Measurements from ENCODE around the gene LAMP5. TPM values are rescaled to one million over a fixed set of nuclear protein-coding genes. Genes with fewer than 3 reads are reported as not detected.

LAMP5 gene
- total RNA-seq, 4 donors from 2014 or later, result not detected

DNA sequence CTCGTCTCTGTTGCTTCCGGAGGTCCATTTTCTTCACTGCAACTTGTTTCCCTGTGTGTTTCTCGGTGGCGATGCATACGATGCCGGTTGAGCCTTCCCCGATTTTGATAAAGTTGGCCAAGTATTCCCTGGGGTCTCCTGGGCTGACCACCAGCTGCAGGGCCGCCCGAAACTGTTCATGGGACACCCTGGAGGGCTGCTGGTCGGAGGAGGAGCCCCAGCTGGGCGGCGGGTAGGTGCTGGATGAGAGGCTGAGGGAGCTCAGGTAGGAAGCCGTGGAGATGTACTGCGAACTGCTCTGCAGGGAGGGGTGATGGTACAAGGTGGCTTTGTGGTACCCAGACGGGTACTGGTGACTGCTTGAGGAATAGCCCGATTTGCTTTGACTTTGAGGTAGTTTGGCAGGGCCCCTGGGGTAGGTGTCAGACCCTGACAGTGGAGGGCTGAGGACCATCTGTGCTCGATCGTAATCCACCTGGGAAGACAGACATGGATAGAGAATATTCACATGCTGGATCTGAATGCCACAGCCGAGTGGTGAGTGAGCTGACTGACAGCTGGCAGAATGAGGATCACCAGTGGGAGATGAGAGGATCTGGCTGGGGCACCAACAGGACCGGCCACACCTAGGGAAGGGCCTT is 51.6 kb downstream of the LAMP5 start:
- no peak for ATAC-seq

DNA sequence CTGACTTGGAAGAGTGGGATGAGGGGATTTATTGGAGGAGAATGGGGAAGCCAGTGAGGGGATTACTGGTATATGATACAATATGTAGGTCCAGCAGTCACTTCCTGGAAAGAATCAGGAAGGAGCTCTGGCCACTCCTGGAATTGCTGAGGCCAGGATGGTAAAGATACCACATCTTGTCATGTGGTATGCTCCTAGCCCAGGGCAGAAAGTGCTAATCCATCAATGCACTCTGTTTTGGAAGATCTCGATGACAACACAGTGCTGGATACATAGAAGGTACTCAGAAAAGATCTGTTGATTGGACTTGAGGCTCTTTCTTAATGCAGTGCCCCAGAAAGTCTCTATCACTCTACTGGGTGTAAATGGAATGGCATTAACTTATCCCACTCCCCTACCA is 52.6 kb downstream of the LAMP5 start:
- Histone ChIP-seq H3K9me3 (no peaks in the 10 kb centered on the region), H3K27ac (no peak overlapping the region), H3K4me1 (no peaks in the 10 kb centered on the region), H3K4me3 (no peak overlapping the region), H3K36me3 (no peaks in the 10 kb centered on the region), H3K27me3 (no peaks in the 10 kb centered on the region)
- intact Hi-C loops (cut with DNase I; ENCODE audit: low total_unique reads), result no loop called here
- no peak for DNase-seq
- no peak for TF ChIP-seq POLR2A (IDR thresholded peaks at IDR 0.05)
- TF ChIP-seq, protein P1, sequence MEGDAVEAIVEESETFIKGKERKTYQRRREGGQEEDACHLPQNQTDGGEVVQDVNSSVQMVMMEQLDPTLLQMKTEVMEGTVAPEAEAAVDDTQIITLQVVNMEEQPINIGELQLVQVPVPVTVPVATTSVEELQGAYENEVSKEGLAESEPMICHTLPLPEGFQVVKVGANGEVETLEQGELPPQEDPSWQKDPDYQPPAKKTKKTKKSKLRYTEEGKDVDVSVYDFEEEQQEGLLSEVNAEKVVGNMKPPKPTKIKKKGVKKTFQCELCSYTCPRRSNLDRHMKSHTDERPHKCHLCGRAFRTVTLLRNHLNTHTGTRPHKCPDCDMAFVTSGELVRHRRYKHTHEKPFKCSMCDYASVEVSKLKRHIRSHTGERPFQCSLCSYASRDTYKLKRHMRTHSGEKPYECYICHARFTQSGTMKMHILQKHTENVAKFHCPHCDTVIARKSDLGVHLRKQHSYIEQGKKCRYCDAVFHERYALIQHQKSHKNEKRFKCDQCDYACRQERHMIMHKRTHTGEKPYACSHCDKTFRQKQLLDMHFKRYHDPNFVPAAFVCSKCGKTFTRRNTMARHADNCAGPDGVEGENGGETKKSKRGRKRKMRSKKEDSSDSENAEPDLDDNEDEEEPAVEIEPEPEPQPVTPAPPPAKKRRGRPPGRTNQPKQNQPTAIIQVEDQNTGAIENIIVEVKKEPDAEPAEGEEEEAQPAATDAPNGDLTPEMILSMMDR (IDR thresholded peaks at IDR 0.05 in 4 of 5, conservative IDR thresholded peaks at IDR 0.05 in 1 of 5), result no peak
- no peak for ATAC-seq
- in situ Hi-C loops (cut with MboI; ENCODE audit: low sequenced_read_pairs in 4 of 4), result no loop called here

More for the DNA sequence above, 51.6 kb downstream of the LAMP5 start:
- H3K4me3 ChIP-seq, result no peak overlapping the region
- DNase-seq, result no peak
- intact Hi-C loops (cut with DNase I; ENCODE audit: low total_unique reads), result no loop called here
- H3K27me3 ChIP-seq, result no peaks in the 10 kb centered on the region
- no peak for TF ChIP-seq POLR2A (IDR thresholded peaks at IDR 0.05)
- TF ChIP-seq, protein P1 (IDR thresholded peaks at IDR 0.05 in 4 of 5, conservative IDR thresholded peaks at IDR 0.05 in 1 of 5), result no peak
- H3K27ac ChIP-seq, result no peak overlapping the region
- no peaks in the 10 kb centered on the region for H3K36me3 ChIP-seq
- H3K9me3 ChIP-seq, result no peaks in the 10 kb centered on the region
- no peaks in the 10 kb centered on the region for H3K4me1 ChIP-seq
- in situ Hi-C loops (cut with MboI; ENCODE audit: low sequenced_read_pairs in 4 of 4), result no loop called here

DNA sequence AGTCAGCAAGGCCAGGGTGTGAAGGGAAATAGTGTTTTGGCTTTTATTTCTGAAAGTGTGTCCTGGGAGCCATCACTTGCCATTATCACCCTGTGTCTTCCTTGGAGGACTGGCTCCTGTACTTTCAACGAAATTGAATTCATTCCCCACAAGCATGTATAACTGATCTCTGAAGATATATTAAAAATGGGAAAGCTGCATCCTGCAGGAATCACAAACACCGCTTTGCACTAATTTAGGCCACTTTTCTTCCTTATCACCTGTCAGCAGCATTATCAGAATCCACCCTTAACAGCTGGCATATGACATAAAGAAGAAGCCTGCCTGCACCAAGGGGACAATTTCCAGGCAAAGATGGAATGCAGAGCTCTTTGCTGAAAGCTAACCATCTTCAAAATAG is 56.2 kb downstream of the LAMP5 start:
- no peak for ATAC-seq
- no peaks in the 10 kb centered on the region for H3K4me1 ChIP-seq
- no peaks in the 10 kb centered on the region for H3K36me3 ChIP-seq
- TF ChIP-seq, protein P1 (IDR thresholded peaks at IDR 0.05 in 4 of 5, conservative IDR thresholded peaks at IDR 0.05 in 1 of 5), result no peak
- TF ChIP-seq POLR2A (IDR thresholded peaks at IDR 0.05), result no peak
- no peaks in the 10 kb centered on the region for H3K9me3 ChIP-seq
- no peak overlapping the region for H3K27ac ChIP-seq
- H3K27me3 ChIP-seq, result no peaks in the 10 kb centered on the region
- in situ Hi-C loops (cut with MboI; ENCODE audit: low sequenced_read_pairs in 4 of 4) (no loop called here), intact Hi-C loops (cut with DNase I; ENCODE audit: low total_unique reads) (no loop called here)
- DNase-seq, result no peak
- H3K4me3 ChIP-seq, result no peak overlapping the region

- no peak overlapping the region for H3K4me3 ChIP-seq
- in situ Hi-C loops (cut with MboI; ENCODE audit: low sequenced_read_pairs in 4 of 4), result no loop called here
- no peaks in the 10 kb centered on the region for H3K36me3 ChIP-seq
- no peaks in the 10 kb centered on the region for H3K27me3 ChIP-seq
- DNase-seq (no peak), ATAC-seq (no peak)
- H3K27ac ChIP-seq, result no peak overlapping the region
- no peaks in the 10 kb centered on the region for H3K4me1 ChIP-seq
- intact Hi-C loops (cut with DNase I; ENCODE audit: low total_unique reads), result no loop called here
- H3K9me3 ChIP-seq, result no peaks in the 10 kb centered on the region
- no peak for TF ChIP-seq POLR2A (IDR thresholded peaks at IDR 0.05)
- TF ChIP-seq, protein P1 (IDR thresholded peaks at IDR 0.05 in 4 of 5, conservative IDR thresholded peaks at IDR 0.05 in 1 of 5), result no peak
These were observed 57.4 kb downstream of the LAMP5 start for GRCh38 chr20:9571783-9572182.

GRCh38 chr20:9572670-9573069 is 58.3 kb downstream of the LAMP5 start:
- ATAC-seq (no peak), DNase-seq (no peak)
- Histone ChIP-seq H3K27ac (no peak overlapping the region), H3K4me1 (no peaks in the 10 kb centered on the region), H3K4me3 (no peak overlapping the region), H3K9me3 (no peaks in the 10 kb centered on the region), H3K27me3 (no peaks in the 10 kb centered on the region), H3K36me3 (no peaks in the 10 kb centered on the region)
- TF ChIP-seq POLR2A (IDR thresholded peaks at IDR 0.05), result no peak
- intact Hi-C loops (cut with DNase I; ENCODE audit: low total_unique reads) (no loop called here), in situ Hi-C loops (cut with MboI; ENCODE audit: low sequenced_read_pairs in 4 of 4) (no loop called here)
